Loucy (cell line): Measurements from ENCODE around the gene SPDYE5.
"Not testable (repeated sequence)": the region's sequence is repeated elsewhere in the genome, so short reads cannot be mapped to it uniquely, and the experiment has no call there.

Experiments
- H2AFZ ChIP-seq: fragments of 200-600 bp; sonication (generic); 2 replicates; pipeline ENCODE4 v1.6.0; 2016; ENCODE audit warnings: antibody characterized with exemption, mild to moderate bottlenecking, low read length, moderate library complexity
- H3F3A ChIP-seq: fragments of 200-600 bp; 2 replicates; pipeline ENCODE4 v1.6.0; 2016; ENCODE audit warnings: antibody characterized with exemption, low read depth, mild to moderate bottlenecking
- H3K27me3 ChIP-seq: fragments of 200-600 bp; sonication (generic); 2 replicates; pipeline ENCODE4 v1.6.1; 2014; ENCODE audit warnings: low read length, mild to moderate bottlenecking; ENCODE audit not compliant: insufficient read depth, poor library complexity, severe bottlenecking
- H3K36me3 ChIP-seq: fragments of 200-600 bp; sonication (generic); 2 replicates; pipeline ENCODE4 v1.6.1; 2016; ENCODE audit warnings: low read length; ENCODE audit not compliant: insufficient read depth
- H3K4me1 ChIP-seq: fragments of 200-600 bp; sonication (generic); 2 replicates; pipeline ENCODE4 v1.5.1; 2014; ENCODE audit warnings: low read length, mild to moderate bottlenecking; ENCODE audit not compliant: insufficient read depth, poor library complexity, severe bottlenecking
- H3K4me2 ChIP-seq: fragments of 200-600 bp; sonication (generic); 2 replicates; pipeline ENCODE4 v1.6.0; 2014; ENCODE audit warnings: antibody characterized with exemption, low read length, low read depth, mild to moderate bottlenecking; ENCODE audit not compliant: poor library complexity, severe bottlenecking
- H3K4me3 ChIP-seq: fragments of 200-600 bp; sonication (generic); 2 replicates; pipeline ENCODE4 v1.5.1; 2014; ENCODE audit warnings: low read length, mild to moderate bottlenecking, mixed read lengths; ENCODE audit not compliant: poor library complexity, severe bottlenecking
- H3K79me2 ChIP-seq: fragments of 200-600 bp; sonication (generic); 2 replicates; pipeline ENCODE4 v1.6.1; 2014; ENCODE audit warnings: low read length; ENCODE audit not compliant: insufficient read depth
- H3K9ac ChIP-seq: fragments of 200-600 bp; sonication (generic); 2 replicates; pipeline ENCODE4 v1.6.0; 2014; ENCODE audit warnings: mild to moderate bottlenecking, low read depth, low read length, moderate library complexity; ENCODE audit not compliant: poor library complexity, severe bottlenecking
- H3K9me2 ChIP-seq: fragments of 200-600 bp; sonication (generic); replicated peaks from 2 replicates; pipeline ENCODE4 v1.6.1; 2016; ENCODE audit warnings: low read depth, low read length, mixed read lengths
- H3K9me3 ChIP-seq: fragments of 200-600 bp; sonication (generic); 2 replicates; pipeline ENCODE4 v1.6.1; 2014; ENCODE audit warnings: mild to moderate bottlenecking, antibody characterized with exemption, low read length, low read depth; ENCODE audit not compliant: insufficient read depth
- H4K20me1 ChIP-seq: fragments of 200-600 bp; sonication (generic); 2 replicates; pipeline ENCODE4 v1.6.0; 2014; ENCODE audit warnings: antibody characterized with exemption, low read length, mild to moderate bottlenecking; ENCODE audit not compliant: insufficient read depth, poor library complexity, severe bottlenecking
- CTCF ChIP-seq: fragments of 200-600 bp; sonication (generic); conservative IDR thresholded peaks from 2 replicates; pipeline ENCODE4 v1.5.1; 2014; ENCODE audit warnings: mild to moderate bottlenecking, antibody characterized with exemption, low read length

SPDYE5 gene, protein sequence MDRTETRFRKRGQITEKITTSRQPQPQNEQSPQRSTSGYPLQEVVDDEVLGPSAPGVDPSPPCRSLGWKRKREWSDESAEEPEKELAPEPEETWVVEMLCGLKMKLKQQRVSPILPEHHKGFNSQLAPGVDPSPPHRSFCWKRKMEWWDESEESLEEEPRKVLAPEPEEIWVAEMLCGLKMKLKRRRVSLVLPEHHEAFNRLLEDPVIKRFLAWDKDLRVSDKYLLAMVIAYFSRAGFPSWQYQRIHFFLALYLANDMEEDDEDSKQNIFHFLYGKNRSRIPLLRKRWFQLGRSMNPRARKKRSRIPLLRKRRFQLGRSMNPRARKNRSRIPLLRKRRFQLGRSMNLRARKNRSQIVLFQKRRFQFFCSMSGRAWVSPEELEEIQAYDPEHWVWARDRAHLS

GRCh38 chr7:75492020-75492419 lies at the start of gene SPDYE5:
TSS of gene SPDYE5 (plus strand) at chr7:75492320. CDS start at chr7:75494048, 1,728 bp downstream.
- H3F3A ChIP-seq, H3K4me2 ChIP-seq, H3K4me3 ChIP-seq, H3K27me3 ChIP-seq, H3K4me1 ChIP-seq, H2AFZ ChIP-seq, H3K9me3 ChIP-seq, H3K9ac ChIP-seq, H4K20me1 ChIP-seq, H3K79me2 ChIP-seq, H3K9me2 ChIP-seq, H3K36me3 ChIP-seq: not testable (repeated sequence)

- Histone ChIP-seq H3K4me3 (peak overlapping the region; percentile 74), H3K36me3 (peaks cover 28% of the 10 kb centered on the region; the same call in 1 of the 2 replicates), H3K9ac (peak overlapping the region; percentile 61), H3K4me2 (peak overlapping the region; percentile 73)
- not testable (repeated sequence) for H2AFZ ChIP-seq, H3K4me1 ChIP-seq, H3K79me2 ChIP-seq, H3K9me3 ChIP-seq, H3K9me2 ChIP-seq, H3K27me3 ChIP-seq, H4K20me1 ChIP-seq, H3F3A ChIP-seq
Measured at GRCh38 chr7:75442465-75443111, 49.5 kb upstream of the SPDYE5 start.

GRCh38 chr7:75449946-75450345 lies 42.2 kb upstream of the SPDYE5 start:
- H3K4me3 ChIP-seq, H3K36me3 ChIP-seq: not testable (repeated sequence)

GRCh38 chr7:75452494-75452955 lies 39.6 kb upstream of the SPDYE5 start:
- H3K27me3 ChIP-seq, H3K79me2 ChIP-seq, H3K9me3 ChIP-seq, H4K20me1 ChIP-seq, H3K4me1 ChIP-seq, H3F3A ChIP-seq, H3K9ac ChIP-seq, H3K9me2 ChIP-seq, H3K36me3 ChIP-seq, H3K4me3 ChIP-seq, H3K4me2 ChIP-seq, H2AFZ ChIP-seq: not testable (repeated sequence)
- peak; percentile 46 for TF ChIP-seq CTCF

More at GRCh38 chr7:75449946-75450345, 42.2 kb upstream of the SPDYE5 start:
- not testable (repeated sequence) for H3K79me2 ChIP-seq, H3K9ac ChIP-seq, H3K27me3 ChIP-seq, H2AFZ ChIP-seq, H3K9me2 ChIP-seq, H3K4me2 ChIP-seq, H3F3A ChIP-seq, H4K20me1 ChIP-seq, H3K9me3 ChIP-seq, H3K4me1 ChIP-seq

DNA sequence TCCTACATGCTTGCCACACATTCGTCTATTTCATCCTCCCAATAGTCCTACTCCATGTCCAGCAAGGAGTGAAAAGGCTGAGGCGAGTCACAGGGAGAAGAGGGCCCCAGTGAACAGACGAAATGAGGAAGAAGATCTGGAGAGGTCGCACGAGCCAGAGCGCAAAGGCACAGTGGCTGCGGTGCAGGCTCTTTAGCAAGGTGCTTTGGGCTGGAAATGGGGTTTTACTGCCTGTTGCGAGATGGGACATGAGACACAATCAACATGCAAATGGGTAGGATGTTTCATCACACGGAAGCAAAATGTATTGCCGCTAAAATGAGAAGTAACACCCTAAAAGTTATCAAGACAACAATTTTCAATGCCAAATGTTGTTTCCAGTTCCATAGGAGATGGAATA lies 35.7 kb upstream of the SPDYE5 start:
- not testable (repeated sequence) for H3K27me3 ChIP-seq, H3K4me2 ChIP-seq, H3K36me3 ChIP-seq, H3K9ac ChIP-seq, H3K9me3 ChIP-seq, H3K79me2 ChIP-seq, H3K9me2 ChIP-seq, H3K4me3 ChIP-seq, H2AFZ ChIP-seq, H3K4me1 ChIP-seq, H3F3A ChIP-seq, H4K20me1 ChIP-seq

DNA sequence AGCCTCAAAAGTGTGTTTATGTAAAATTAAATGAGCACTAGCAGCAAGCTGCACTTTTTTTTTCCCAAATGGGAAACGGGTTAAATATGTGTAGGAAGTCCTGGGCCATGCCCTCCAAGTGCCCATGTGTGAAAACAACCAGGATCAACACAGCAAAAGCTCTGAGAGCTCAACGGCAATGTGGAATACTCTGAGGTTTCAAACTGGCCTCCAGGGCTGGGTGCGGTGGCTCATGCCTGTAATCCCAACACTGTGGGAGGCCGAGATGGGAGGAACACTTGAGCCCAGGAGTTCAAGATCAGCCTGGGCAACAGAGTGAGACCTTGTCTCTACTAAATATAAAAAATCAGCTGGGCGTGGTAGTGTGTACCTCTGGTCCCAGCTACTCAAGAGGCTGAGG lies 34.1 kb upstream of the SPDYE5 start:
- not testable (repeated sequence) for H3K9ac ChIP-seq, H3K4me2 ChIP-seq, H3K9me3 ChIP-seq, H2AFZ ChIP-seq, H4K20me1 ChIP-seq, H3K4me1 ChIP-seq, H3K4me3 ChIP-seq, H3F3A ChIP-seq, H3K27me3 ChIP-seq, H3K36me3 ChIP-seq, H3K9me2 ChIP-seq, H3K79me2 ChIP-seq
